WTC11 (cell line): ENCODE data around the gene TKFC. TPM values are rescaled to one million over a fixed set of nuclear protein-coding genes. Genes with fewer than 3 reads are reported as not detected.

Source experiments
- ATAC-seq: fragments of 200-7000 bp; cut with Tn5 transposase; 2 replicates; pipeline ENCODE4 v1.10.0; 2021; ENCODE audit warnings: mild to moderate bottlenecking, moderate library complexity
- CTCF ChIA-PET: fragments of 300-600 bp; sonication (Branson Sonifier 250); formaldehyde crosslinking; loops from one replicate; lab custom pipeline; 2021; ENCODE audit warnings: antibody characterized with exemption; lab: Charles Lee
- POLR2A ChIA-PET: fragments of 350-600 bp; sonication (Branson Sonifier 250); formaldehyde crosslinking; loops from one replicate; lab custom pipeline; 2021; ENCODE audit warnings: antibody characterized with exemption; lab: Charles Lee
- DNase-seq: peaks from one replicate; pipeline ENCODE4 v3.0.0; 2021; ENCODE audit warnings: low spot score
- H3K27ac Mint-ChIP-seq: 2 replicates; pipeline ENCODE4 v1.8.0; 2021; ENCODE audit warnings: mixed read lengths
- H3K27me3 Mint-ChIP-seq: 2 replicates; pipeline ENCODE4 v1.8.0; 2021; ENCODE audit warnings: low read depth, mild to moderate bottlenecking, moderate library complexity, mixed read lengths
- H3K36me3 Mint-ChIP-seq: 2 replicates; pipeline ENCODE4 v1.8.0; 2021; ENCODE audit warnings: mixed read lengths
- H3K4me1 Mint-ChIP-seq: 2 replicates; pipeline ENCODE4 v1.8.0; 2022; ENCODE audit warnings: mixed read lengths
- H3K4me3 Mint-ChIP-seq: 2 replicates; pipeline ENCODE4 v1.8.0; 2021; ENCODE audit warnings: mild to moderate bottlenecking, moderate library complexity, mixed read lengths
- H3K9me3 Mint-ChIP-seq: 2 replicates; pipeline ENCODE4 v1.8.0; 2021; ENCODE audit warnings: mixed read lengths
- CBFB ChIP-seq: sonication (generic); formaldehyde crosslinking; IDR thresholded peaks from 2 replicates; pipeline ENCODE4 v1.8.1; 2022; ENCODE audit warnings: mild to moderate bottlenecking, low read depth, missing genetic modification reagents
- CTCF ChIP-seq: fragments of 200-600 bp; IDR thresholded peaks from 2 replicates; pipeline ENCODE4 v1.8.0; 2022; ENCODE audit warnings: antibody characterized with exemption
- ERG ChIP-seq: fragments of 250-450 bp; sonication (Bioruptor Pico); IDR thresholded peaks from 2 replicates; pipeline ENCODE4 v1.8.0; 2021; ENCODE audit warnings: mild to moderate bottlenecking
- ESRRA ChIP-seq: sonication (generic); formaldehyde crosslinking; IDR thresholded peaks from 2 replicates; pipeline ENCODE4 v1.8.1; 2022; ENCODE audit warnings: mild to moderate bottlenecking, missing genetic modification reagents, borderline replicate concordance
- ETV6 ChIP-seq: sonication (generic); formaldehyde crosslinking; IDR thresholded peaks from 2 replicates; pipeline ENCODE4 v1.8.1; 2022; ENCODE audit warnings: mild to moderate bottlenecking, missing genetic modification reagents
- FOXJ3 ChIP-seq: sonication (generic); formaldehyde crosslinking; IDR thresholded peaks from 2 replicates; pipeline ENCODE4 v1.9.0; 2021; ENCODE audit warnings: missing genetic modification reagents, mild to moderate bottlenecking, borderline replicate concordance
- IRF1 ChIP-seq: sonication (generic); formaldehyde crosslinking; IDR thresholded peaks from 2 replicates; pipeline ENCODE4 v1.8.0; 2023; ENCODE audit warnings: missing genetic modification reagents
- NFATC4 ChIP-seq: fragments of 250-450 bp; sonication (Bioruptor Pico); IDR thresholded peaks from 2 replicates; pipeline ENCODE4 v1.9.0; 2021; ENCODE audit warnings: mild to moderate bottlenecking
- NR3C1 ChIP-seq: sonication (generic); formaldehyde crosslinking; conservative IDR thresholded peaks from 2 replicates; pipeline ENCODE4 v1.8.1; 2023; ENCODE audit warnings: low read depth, mild to moderate bottlenecking, missing genetic modification reagents
- SOX15 ChIP-seq: fragments of 250-450 bp; sonication (Bioruptor Pico); IDR thresholded peaks from 2 replicates; pipeline ENCODE4 v1.9.0; 2021; ENCODE audit warnings: mild to moderate bottlenecking
- TCF7 ChIP-seq: sonication (generic); formaldehyde crosslinking; IDR thresholded peaks from 2 replicates; pipeline ENCODE4 v1.8.0; 2022; ENCODE audit warnings: mild to moderate bottlenecking, low read depth, missing genetic modification reagents, moderate library complexity
- ZBTB21 ChIP-seq: sonication (generic); formaldehyde crosslinking; IDR thresholded peaks from 2 replicates; pipeline ENCODE4 v1.8.1; 2023; ENCODE audit warnings: mild to moderate bottlenecking, missing genetic modification reagents, borderline replicate concordance
- ZMAT4 ChIP-seq: fragments of 250-450 bp; sonication (Bioruptor Pico); IDR thresholded peaks from 2 replicates; pipeline ENCODE4 v1.9.0; 2021; ENCODE audit warnings: mild to moderate bottlenecking
- ZNF121 ChIP-seq: sonication (generic); formaldehyde crosslinking; IDR thresholded peaks from 2 replicates; pipeline ENCODE4 v1.8.0; 2023; ENCODE audit warnings: missing genetic modification reagents
- ZNF232 ChIP-seq: sonication (generic); formaldehyde crosslinking; IDR thresholded peaks from 2 replicates; pipeline ENCODE4 v1.8.0; 2022; ENCODE audit warnings: mild to moderate bottlenecking, missing genetic modification reagents
- ZNF263 ChIP-seq: sonication (generic); formaldehyde crosslinking; IDR thresholded peaks from 2 replicates; pipeline ENCODE4 v1.8.1; 2022; ENCODE audit warnings: low read depth, mild to moderate bottlenecking, moderate library complexity, missing genetic modification reagents
- ZNF416 ChIP-seq: fragments of 250-450 bp; sonication (Bioruptor Pico); IDR thresholded peaks from 2 replicates; pipeline ENCODE4 v1.9.0; 2021; ENCODE audit warnings: mild to moderate bottlenecking, inconsistent platforms
- total RNA-seq: library from RNA; stranded (reverse); gene quantifications from 3 replicates; pipeline ENCODE4 v1.2.3, GENCODE V29; 2021

TKFC gene
- total RNA-seq, 1 experiment from 2014 or later: 86.8 TPM

GRCh38 chr11:61325649-61326414 is 7.2 kb upstream of the TKFC start (continued):
- TF ChIP-seq IRF1 (CRISPR knock-in tag): no peak

- Mint-ChIP-seq H3K4me1 (peaks cover 16% of the 10 kb centered on the region), H3K27me3 (no peaks in the 10 kb centered on the region), H3K27ac (0 out of 2 replicates have a peak overlapping the region, but pooled peaks have one; percentile 16), H3K4me3 (no peak overlapping the region), H3K36me3 (peaks cover 57% of the 10 kb centered on the region), H3K9me3 (no peaks in the 10 kb centered on the region)
- ATAC-seq (no peak), DNase-seq (no peak)
- POLR2A ChIA-PET: interaction anchor here (1.3 kb wide), 1 partner anchor 34 kb away, joined by 4 read pairs; the partner anchor contains the start of genes CYB561A3 and TMEM138
- no peak for TF ChIP-seq ZNF121 (CRISPR knock-in tag)
- TF ChIP-seq TCF7: no peak
- no peak for TF ChIP-seq NFATC4 (CRISPR knock-in tag)
- no peak for TF ChIP-seq FOXJ3 (CRISPR knock-in tag)
- TF ChIP-seq CBFB (CRISPR knock-in tag): no peak
- TF ChIP-seq ETV6 (CRISPR knock-in tag): no peak
- TF ChIP-seq ZNF416 (CRISPR knock-in tag): no peak
- no peak for TF ChIP-seq ESRRA (CRISPR knock-in tag)
- CTCF ChIA-PET: interaction anchor here (1.0 to 2.2 kb wide), 2 partner anchors 8 to 58 kb away, joined by 5 to 9 read pairs; no protein-coding TSS in a partner anchor
These were observed 5.4 kb upstream of the TKFC start for GRCh38 chr11:61327669-61328071.

- no peaks in the 10 kb centered on the region for H3K9me3 Mint-ChIP-seq
- ATAC-seq (no peak), DNase-seq (no peak)
- H3K4me3 Mint-ChIP-seq: no peak overlapping the region
- ChIA-PET CTCF (interaction anchor here (2.2 kb wide), 1 partner anchor 57 kb away, joined by 5 read pairs; no protein-coding TSS in a partner anchor), POLR2A (no interaction called here)
- H3K27ac Mint-ChIP-seq: no peak overlapping the region
- peaks cover 16% of the 10 kb centered on the region for H3K4me1 Mint-ChIP-seq
- no peaks in the 10 kb centered on the region for H3K27me3 Mint-ChIP-seq
- TF ChIP-seq ZNF232 (CRISPR knock-in tag) (no peak), ESRRA (CRISPR knock-in tag) (no peak), ERG (CRISPR knock-in tag) (no peak), SOX15 (CRISPR knock-in tag) (no peak), ZNF263 (CRISPR knock-in tag) (no peak), ZMAT4 (no peak)
- H3K36me3 Mint-ChIP-seq: peaks cover 50% of the 10 kb centered on the region
These were observed 4.7 kb upstream of the TKFC start for GRCh38 chr11:61328351-61328750.

- Mint-ChIP-seq H3K4me1 (peaks cover 29% of the 10 kb centered on the region), H3K9me3 (no peaks in the 10 kb centered on the region), H3K4me3 (no peak overlapping the region), H3K36me3 (peaks cover 42% of the 10 kb centered on the region), H3K27ac (no peak overlapping the region; the same call in 1 of the 2 replicates), H3K27me3 (no peaks in the 10 kb centered on the region)
- no peak for DNase-seq
- ChIA-PET CTCF (interaction anchor here (1.1 kb wide), 1 partner anchor 55 kb away, joined by 4 read pairs; no protein-coding TSS in a partner anchor), POLR2A (no interaction called here)
- no peak for TF ChIP-seq CTCF
- no peak for TF ChIP-seq NR3C1 (CRISPR knock-in tag)
- TF ChIP-seq ZBTB21 (CRISPR knock-in tag): no peak
- ATAC-seq: no peak
These were observed 3.2 kb upstream of the TKFC start for GRCh38 chr11:61329871-61330270.
